GM23338 (cell line): Measurements from ENCODE around the gene MICALL2.
"Not testable (repeated sequence)": the region's sequence is repeated elsewhere in the genome, so short reads cannot be mapped to it uniquely, and the experiment has no call there.

Experiments used
- EZH2 ChIP-seq: fragments of 200-600 bp; sonication (generic); IDR thresholded peaks from one replicate; pipeline ENCODE4 v1.8.0; 2017; ENCODE audit warnings: antibody characterized with exemption, mild to moderate bottlenecking, low read depth; ENCODE audit not compliant: unreplicated experiment
- JUNB ChIP-seq: IDR thresholded peaks from one replicate; pipeline ENCODE4 v1.6.1; 2016; ENCODE audit warnings: antibody characterized with exemption; ENCODE audit not compliant: unreplicated experiment
- POLR2AphosphoS5 ChIP-seq: IDR thresholded peaks from 2 replicates; pipeline ENCODE4 v1.6.1; 2016; ENCODE audit warnings: antibody characterized with exemption, low read depth
- TF ChIP-seq, protein P1 (sequence below), 2 experiments: fragments of 200-600 bp in 1 of 2; sonication (generic) in 1 of 2; conservative IDR thresholded peaks; 2 replicates each; pipeline versions ENCODE4 v1.5.1 to v1.6.1; 2016 to 2017; ENCODE audit warnings: antibody characterized with exemption in 2 of 2, low read depth in 2 of 2, mild to moderate bottlenecking in 2 of 2, moderate library complexity in 1 of 2
- TF ChIP-seq, protein P2 (sequence below): IDR thresholded peaks from one replicate; pipeline ENCODE4 v1.6.1; 2018; ENCODE audit warnings: antibody characterized with exemption; ENCODE audit not compliant: unreplicated experiment

DNA sequence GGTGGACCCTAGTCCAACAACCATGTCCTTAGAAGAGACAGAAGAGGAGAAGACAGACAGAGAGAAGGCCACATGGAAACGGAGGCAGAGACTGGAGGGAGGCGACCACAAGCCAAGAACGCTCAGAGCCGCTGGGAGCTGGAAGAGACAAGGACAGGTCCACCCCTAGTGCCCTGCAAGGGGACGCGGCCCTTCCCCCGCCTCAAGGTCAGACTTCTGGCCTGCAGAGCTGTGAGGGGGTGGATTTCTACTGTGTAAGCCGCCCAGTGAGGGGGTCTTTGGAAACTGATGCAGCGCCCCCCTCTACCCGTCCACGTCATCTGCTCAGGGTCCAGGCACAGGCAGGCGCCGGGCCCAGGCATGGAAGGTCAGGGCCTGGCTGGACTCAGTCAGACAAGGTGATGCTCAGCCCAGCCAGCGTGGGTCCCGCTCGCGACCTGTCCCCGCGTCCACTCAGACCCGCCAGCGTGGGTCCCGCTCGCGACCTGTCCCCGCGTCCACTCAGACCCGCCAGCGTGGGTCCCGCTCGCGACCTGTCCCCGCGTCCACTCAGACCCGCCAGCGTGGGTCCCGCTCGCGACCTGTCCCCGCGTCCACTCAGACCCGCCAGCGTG is 15.6 kb downstream of the MICALL2 start:
- TF ChIP-seq, protein P1, sequence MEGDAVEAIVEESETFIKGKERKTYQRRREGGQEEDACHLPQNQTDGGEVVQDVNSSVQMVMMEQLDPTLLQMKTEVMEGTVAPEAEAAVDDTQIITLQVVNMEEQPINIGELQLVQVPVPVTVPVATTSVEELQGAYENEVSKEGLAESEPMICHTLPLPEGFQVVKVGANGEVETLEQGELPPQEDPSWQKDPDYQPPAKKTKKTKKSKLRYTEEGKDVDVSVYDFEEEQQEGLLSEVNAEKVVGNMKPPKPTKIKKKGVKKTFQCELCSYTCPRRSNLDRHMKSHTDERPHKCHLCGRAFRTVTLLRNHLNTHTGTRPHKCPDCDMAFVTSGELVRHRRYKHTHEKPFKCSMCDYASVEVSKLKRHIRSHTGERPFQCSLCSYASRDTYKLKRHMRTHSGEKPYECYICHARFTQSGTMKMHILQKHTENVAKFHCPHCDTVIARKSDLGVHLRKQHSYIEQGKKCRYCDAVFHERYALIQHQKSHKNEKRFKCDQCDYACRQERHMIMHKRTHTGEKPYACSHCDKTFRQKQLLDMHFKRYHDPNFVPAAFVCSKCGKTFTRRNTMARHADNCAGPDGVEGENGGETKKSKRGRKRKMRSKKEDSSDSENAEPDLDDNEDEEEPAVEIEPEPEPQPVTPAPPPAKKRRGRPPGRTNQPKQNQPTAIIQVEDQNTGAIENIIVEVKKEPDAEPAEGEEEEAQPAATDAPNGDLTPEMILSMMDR (conservative IDR thresholded peaks at IDR 0.05; ENCODE audit: low read depth in 2 of 2): not testable (repeated sequence)
- TF ChIP-seq EZH2, POLR2AphosphoS5, JUNB: not testable (repeated sequence)
- TF ChIP-seq, protein P2, sequence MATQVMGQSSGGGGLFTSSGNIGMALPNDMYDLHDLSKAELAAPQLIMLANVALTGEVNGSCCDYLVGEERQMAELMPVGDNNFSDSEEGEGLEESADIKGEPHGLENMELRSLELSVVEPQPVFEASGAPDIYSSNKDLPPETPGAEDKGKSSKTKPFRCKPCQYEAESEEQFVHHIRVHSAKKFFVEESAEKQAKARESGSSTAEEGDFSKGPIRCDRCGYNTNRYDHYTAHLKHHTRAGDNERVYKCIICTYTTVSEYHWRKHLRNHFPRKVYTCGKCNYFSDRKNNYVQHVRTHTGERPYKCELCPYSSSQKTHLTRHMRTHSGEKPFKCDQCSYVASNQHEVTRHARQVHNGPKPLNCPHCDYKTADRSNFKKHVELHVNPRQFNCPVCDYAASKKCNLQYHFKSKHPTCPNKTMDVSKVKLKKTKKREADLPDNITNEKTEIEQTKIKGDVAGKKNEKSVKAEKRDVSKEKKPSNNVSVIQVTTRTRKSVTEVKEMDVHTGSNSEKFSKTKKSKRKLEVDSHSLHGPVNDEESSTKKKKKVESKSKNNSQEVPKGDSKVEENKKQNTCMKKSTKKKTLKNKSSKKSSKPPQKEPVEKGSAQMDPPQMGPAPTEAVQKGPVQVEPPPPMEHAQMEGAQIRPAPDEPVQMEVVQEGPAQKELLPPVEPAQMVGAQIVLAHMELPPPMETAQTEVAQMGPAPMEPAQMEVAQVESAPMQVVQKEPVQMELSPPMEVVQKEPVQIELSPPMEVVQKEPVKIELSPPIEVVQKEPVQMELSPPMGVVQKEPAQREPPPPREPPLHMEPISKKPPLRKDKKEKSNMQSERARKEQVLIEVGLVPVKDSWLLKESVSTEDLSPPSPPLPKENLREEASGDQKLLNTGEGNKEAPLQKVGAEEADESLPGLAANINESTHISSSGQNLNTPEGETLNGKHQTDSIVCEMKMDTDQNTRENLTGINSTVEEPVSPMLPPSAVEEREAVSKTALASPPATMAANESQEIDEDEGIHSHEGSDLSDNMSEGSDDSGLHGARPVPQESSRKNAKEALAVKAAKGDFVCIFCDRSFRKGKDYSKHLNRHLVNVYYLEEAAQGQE: not testable (repeated sequence)
